LNCAP (cell line): ENCODE data around the gene CDC16.

Experiments used
- CTCF ChIP-seq: fragments of 450-650 bp; IDR thresholded peaks from 2 replicates; pipeline ENCODE4 v1.5.1; 2017; ENCODE audit warnings: mild to moderate bottlenecking

Gene CDC16

DNA sequence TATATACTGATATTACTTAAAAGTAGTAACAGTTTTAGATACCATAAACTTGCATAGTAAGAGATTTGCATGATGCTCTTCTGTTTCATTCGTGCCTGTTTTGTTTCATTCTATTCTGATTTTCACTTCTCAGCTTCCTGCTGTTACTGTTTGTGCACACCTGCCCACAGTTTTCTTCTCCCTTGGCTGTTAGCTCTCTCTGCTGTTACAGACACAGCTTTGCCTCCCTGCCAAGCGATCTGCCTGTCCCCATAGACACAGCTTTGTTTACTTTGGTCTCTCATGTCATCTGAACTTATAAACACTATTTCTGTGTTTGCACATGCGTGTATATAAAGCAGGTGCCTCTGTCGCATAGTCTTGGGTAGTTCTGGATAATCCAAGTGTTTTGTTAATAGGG is 25.3 kb downstream of the CDC16 start:
- no peak for TF ChIP-seq CTCF

DNA sequence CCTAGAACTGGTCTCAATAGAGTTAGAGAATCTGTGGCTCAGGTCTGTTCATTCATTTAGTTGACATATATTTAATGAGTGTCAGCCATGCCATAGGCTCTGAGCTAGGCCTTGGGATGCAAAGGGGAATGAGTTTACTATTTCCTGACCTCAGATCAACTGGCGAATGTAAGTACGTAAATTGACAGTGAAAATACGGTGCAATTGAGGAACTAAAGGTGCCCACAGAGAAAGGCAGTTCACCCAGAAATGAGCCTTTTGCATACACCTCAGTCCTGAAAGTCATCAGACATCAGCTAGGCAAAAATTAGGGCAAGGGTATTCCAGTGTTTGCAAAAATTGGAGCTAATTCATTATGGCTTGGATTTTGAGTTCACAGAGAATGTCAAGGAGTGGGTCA is 26.1 kb downstream of the CDC16 start:
- no peak for TF ChIP-seq CTCF

GRCh38 chr13:114261328-114261965 is 26.8 kb downstream of the CDC16 start:
- no peak for TF ChIP-seq CTCF

DNA sequence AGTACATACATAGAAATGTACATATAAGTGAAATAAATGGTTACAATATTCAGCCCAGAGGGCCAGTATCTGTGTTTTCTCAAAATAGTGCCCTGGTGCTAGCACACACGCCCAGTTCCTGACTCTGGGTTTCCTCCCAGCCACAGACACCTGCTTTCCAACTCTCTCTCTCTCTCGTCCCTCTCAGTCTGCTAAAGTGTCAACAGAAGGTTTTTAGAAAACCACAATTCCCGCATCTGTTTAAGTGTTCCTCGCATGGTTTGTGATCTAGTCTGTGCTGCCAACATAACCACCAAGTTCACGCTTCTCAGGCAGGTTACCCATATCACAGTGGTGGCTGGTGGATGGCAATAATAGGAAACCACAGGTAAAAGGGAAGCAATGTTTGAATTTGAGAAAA is 28.9 kb downstream of the CDC16 start:
- TF ChIP-seq CTCF = no peak

- TF ChIP-seq CTCF = no peak
These were observed 30.4 kb downstream of the CDC16 start for GRCh38 chr13:114264886-114265611.

- no peak for TF ChIP-seq CTCF
These were observed 31.5 kb downstream of the CDC16 start for GRCh38 chr13:114266241-114266640.

GRCh38 chr13:114268344-114269280 is 33.9 kb downstream of the CDC16 start:
- no peak for TF ChIP-seq CTCF
